A549 (cell line): ENCODE results near the gene LINC01488.

Experiments used
- CTCF ChIP-seq: fragments of >200 bp; sonication (Bioruptor Twin); formaldehyde crosslinking; IDR thresholded peaks from 3 replicates; pipeline ENCODE4 v1.5.1; 2016
- MAX ChIP-seq: IDR thresholded peaks from 2 replicates; pipeline ENCODE4 v1.6.1; 2012
- NFE2L2 ChIP-seq: fragments of 150-350 bp; conservative IDR thresholded peaks from 2 replicates; pipeline ENCODE4 v1.6.1; 2014; ENCODE audit warnings: low read length
- POLR2A ChIP-seq: IDR thresholded peaks from 2 replicates; pipeline ENCODE4 v1.6.1; 2012; ENCODE audit warnings: mild to moderate bottlenecking, low read length

- no peak for TF ChIP-seq MAX
- no peak for TF ChIP-seq CTCF
- no peak for TF ChIP-seq POLR2A
- no peak for TF ChIP-seq NFE2L2
Measured at GRCh38 chr11:69456712-69457111, 24.8 kb upstream of the LINC01488 start.
